ENCODE data around the gene NPEPPS.
A peak's percentile ranks its signal among the peaks of the same experiment; 100 is the strongest.
"Not testable (repeated sequence)": the region's sequence is repeated elsewhere in the genome, so short reads cannot be mapped to it uniquely, and the experiment has no call there.

NPEPPS gene, protein sequence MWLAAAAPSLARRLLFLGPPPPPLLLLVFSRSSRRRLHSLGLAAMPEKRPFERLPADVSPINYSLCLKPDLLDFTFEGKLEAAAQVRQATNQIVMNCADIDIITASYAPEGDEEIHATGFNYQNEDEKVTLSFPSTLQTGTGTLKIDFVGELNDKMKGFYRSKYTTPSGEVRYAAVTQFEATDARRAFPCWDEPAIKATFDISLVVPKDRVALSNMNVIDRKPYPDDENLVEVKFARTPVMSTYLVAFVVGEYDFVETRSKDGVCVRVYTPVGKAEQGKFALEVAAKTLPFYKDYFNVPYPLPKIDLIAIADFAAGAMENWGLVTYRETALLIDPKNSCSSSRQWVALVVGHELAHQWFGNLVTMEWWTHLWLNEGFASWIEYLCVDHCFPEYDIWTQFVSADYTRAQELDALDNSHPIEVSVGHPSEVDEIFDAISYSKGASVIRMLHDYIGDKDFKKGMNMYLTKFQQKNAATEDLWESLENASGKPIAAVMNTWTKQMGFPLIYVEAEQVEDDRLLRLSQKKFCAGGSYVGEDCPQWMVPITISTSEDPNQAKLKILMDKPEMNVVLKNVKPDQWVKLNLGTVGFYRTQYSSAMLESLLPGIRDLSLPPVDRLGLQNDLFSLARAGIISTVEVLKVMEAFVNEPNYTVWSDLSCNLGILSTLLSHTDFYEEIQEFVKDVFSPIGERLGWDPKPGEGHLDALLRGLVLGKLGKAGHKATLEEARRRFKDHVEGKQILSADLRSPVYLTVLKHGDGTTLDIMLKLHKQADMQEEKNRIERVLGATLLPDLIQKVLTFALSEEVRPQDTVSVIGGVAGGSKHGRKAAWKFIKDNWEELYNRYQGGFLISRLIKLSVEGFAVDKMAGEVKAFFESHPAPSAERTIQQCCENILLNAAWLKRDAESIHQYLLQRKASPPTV

DNA sequence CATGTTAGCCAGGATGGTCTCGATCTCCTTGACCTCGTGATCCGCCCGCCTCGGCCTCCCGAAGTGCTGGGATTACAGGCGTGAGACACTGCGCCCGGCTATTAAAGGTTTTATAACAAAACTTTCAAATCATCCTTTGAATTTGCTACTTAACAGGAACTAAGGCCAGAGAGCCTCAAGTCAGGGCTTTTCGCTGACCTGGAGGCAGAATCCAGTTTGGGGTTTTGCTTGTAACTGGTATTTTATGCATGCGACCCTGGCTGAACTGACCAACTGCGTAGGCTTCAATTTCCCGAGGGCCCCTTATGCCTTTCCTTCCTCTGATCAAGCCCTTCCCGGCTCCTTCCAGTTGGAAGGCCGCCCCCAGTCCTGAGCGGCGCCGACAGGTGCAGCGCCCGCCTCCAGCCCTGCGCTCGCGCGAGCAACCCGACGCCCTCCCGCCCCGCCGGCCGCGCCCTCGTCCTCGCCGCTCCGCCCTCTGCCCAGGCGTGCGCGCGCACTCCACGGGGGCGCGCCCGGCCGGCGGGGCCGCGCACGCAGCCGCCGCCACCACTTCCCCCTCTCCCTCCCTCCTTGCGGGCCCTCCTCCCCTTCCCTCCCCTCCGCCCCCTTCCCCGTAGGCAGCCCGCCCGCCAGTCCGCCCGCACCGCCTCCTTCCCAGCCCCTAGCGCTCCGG lies at the start of gene NPEPPS:
Gene NPEPPS, plus strand, starts transcription at position 552 of the 676 bp plus-strand sequence. CDS start 193 bp downstream, outside the sequence.
- peak; percentile 81 for DNase-seq

DNA sequence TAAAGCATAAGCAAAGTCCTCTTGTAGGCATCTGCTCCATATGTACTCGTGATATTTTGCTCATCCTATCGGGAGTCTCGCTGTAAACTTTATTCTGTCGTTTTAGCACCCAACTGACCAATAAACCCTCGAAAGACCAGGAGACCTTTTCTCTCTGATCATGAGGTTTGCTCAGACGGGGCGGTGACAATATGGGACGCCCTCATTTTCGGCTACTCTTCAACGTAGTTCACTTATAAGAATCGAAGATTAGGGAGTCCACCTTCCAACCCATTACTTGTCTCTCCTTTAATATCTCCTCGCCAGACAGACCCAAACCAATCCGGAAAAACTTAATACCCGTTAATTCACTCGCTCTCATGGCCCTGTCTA lies 39.1 kb upstream of the NPEPPS start:
- not testable (repeated sequence) for DNase-seq

DNA sequence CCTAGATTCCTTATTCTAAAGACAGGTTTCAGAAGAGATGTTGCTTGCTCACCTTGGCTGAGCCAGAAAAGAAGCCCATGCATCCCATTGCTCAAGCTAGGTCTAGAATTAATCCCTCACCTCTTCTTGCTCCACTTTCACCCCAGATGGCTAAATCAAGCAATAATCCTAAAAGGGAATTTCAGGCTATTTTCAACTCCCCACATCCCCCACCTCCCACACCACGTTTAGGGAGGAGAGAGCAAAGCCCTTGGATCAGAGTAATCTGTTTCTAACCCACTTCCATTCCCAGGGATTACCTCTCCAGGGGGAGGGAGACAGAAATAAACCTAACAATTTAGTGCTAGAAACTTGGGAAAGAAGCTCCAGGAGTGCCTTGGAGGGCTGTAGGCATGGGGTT lies 31.8 kb upstream of the NPEPPS start:
- DNase-seq, result not testable (repeated sequence)

DNA sequence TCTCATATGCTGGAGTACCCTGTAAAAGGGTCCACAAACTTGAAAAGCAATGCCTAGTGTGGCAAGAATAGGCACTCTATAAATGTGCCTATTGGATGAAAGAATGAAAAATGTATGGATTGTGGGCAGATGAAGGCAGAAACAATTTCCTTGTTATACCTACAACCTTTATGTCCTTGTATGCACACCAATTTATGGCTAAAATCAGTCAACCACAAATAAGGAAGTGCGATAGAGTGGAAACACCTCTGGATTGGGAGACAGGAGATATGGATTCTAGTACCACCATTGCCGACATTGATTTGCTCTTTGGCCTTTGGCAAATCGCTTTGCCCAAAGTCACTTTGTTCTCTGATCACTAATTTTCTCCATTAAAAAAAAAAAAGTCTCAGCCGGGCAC lies 31.4 kb upstream of the NPEPPS start:
- not testable (repeated sequence) for DNase-seq

DNA sequence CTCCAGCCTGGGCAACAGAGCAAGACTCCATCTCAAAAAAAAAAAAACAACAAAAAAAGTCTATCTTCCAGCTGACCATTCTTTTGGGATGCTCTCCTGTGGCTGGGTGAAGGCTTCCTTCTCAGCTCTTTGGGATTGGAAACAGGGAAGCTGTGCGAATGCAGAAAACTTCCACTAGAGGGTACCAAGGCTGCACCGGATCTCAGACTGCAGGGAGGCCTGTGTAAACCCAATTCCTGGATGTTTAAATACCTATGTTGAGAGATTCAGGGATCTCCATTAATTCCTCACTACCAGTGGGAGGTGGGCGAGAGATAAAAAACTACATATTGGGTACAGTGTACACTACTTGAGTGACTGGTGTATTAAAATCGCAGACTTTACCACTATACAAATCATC lies 30.3 kb upstream of the NPEPPS start:
- DNase-seq, result not testable (repeated sequence)

DNA sequence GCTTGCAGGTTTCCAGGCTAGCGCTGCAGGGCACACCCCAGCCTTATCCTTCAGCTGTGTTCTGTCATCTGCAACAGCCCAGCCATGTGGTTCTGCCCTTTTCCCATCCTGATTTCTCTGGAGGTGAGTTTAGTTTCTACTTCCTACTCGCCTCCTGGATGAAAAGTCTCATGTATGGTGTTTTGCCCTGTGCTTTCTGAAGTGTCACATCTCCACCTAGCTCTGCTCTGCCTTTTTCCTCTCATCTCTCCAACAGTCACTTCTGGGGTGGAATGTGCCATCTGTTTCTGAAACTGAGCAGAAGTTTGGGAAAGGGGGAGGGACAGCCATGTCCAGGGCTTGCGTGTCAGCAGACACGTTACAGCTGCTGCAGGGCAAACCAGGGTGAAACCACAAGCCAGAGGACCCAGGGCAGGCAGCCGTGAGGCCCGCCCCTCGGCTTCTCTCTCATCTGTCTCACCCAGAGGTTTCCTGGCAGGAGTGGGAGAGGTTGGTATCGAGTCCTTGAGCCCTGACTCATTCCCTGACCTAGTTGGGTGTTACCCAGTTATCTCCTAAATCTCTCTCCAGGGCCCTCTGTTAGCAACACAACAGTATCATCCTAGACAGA lies 28.7 kb upstream of the NPEPPS start:
- not testable (repeated sequence) for DNase-seq

DNA sequence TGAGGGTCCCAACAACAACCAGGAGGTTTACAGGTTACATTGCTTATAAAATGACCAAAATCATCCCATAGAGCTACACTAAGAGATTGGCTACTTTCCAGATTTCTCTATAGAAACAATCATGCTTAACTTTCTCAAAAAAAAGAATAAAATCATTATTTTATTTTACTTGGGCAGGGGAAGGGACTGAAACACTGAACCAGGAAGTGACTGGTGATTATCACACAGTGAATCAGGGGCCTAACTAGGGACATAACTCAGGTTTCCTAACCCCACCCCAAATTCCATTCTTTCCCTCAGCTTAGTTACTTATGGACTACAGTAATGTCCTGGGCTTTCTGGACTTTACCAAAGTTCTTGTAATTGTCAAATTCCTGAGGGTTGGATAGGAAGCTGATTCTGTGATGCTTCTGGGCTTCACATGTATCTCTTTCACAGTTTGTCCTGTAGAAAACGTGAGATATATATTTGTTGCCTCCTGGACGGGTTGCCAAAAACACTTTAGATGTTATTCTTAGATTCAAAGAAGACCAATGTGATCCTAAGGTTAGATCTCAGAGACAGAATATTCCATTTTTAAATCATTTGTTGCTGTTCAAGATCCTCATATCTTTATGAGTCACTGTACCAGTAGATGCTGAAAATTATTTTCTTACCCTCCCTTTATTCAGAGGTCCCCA lies 28.0 kb upstream of the NPEPPS start:
- not testable (repeated sequence) for DNase-seq

DNA sequence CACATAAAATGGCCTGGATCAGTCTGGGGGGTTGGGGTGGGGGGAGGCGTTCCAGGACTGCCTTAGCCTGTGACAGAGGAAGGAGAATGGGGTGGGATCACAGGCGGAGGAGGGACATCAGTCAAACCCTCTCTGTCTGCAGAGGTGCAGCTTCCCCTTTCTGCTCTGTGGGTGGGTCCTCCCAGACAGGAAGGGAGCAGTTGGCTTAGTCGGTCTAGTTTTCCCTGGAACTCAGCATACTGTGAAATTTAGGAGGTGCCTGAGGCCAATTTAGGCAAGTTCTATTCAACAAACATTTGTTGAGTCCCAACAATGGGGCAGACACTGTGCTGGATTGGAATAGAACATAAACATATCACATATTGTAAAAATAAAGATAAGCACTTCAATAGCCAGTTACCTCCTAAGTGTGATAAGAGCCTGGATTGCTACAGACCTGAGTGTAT lies 19.2 kb upstream of the NPEPPS start:
- not testable (repeated sequence) for DNase-seq

DNA sequence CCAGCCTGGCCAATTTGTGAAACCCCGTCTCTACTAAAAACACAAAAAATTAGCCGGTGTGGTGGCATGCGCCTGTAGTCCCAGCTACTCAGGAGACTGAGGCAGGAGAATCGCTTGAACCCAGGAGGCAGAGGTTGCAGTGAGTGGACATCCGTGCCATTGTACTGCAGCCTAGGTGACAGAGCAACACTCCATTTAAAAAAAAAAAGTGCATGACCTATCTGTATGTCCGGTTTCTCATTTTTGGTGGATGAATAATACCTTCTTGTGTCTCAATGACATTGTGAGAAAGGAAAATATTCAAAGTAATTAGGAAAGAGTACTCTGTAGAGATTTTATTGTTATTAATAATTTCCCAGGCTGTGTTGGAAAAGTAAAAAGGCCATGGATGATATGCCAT lies 17.6 kb upstream of the NPEPPS start:
- DNase-seq, result not testable (repeated sequence)

DNA sequence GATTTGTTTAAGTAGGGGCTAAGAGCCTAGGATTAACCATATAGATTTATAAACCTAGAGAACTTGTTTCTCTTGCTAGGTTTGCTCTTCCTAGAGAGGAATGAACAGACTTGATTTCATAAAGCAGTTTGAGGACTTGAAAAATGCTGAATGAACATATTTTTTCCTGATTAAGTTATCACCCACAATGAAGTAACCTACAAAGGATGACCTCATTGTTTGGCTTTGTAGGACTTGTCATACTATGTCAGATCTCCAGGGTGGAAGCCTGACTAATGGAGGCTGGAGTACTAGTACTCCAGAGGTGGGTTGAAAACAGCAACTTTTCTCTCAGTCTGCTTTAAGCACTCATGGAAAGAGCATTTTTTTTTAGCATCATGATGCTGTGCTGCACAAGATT lies 12.0 kb upstream of the NPEPPS start:
- not testable (repeated sequence) for DNase-seq

DNA sequence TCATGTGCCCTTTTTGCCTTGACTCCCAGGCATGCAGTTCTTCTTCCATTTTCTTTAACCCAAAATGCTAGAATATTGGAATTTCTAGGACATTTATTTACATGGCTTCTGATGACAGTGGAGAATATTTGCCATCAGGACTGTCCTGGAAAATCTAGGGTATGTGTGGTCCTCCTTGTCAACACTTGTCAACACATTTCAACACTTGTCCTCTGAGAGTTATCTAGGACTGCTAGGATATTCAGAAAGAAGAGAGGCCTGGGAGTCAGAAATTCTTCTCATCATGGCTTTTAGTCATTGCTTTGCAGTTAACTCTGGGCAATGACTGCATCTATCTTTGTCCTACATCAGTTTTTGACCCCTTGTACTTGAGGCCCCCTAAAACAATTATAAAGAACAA lies 11.5 kb upstream of the NPEPPS start:
- not testable (repeated sequence) for DNase-seq

DNA sequence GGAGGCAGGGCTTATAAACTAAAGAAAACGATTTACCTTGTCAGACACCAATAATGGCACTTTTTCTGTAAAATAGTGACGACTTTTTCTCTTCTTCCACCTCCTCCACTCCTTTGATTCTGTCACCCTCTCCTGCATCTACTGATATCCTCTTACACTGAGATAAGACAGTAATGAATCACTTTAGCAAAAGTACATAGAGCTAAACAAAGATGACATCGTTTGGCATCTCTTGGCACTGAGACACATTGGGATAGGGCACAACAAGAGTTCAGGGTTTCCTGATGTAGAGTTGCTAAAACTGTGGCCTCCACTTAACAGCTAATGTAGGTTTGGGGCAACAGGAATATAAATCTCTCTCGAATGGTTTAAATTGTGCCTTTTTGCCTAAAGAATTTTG lies 10.6 kb upstream of the NPEPPS start:
- not testable (repeated sequence) for DNase-seq

DNA sequence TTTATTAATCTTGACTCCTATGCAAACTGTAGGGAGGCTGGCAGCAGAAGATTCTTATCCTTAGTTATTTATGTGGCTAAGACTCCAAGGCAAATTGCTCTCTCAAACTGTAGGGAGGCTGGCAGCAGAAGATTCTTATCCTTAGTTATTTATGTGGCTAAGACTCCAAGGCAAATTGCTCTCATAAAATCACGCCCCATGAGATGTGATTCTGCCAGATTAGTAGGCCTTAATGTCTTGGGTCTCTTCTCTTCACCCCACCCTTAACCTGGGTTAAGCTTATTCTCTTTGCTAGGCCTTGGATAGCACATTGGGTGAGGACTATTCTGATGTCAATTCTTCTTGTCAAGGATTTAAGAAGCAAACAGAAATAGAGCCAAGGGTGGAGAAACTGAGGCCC lies 9.5 kb upstream of the NPEPPS start:
- DNase-seq, result not testable (repeated sequence)

DNA sequence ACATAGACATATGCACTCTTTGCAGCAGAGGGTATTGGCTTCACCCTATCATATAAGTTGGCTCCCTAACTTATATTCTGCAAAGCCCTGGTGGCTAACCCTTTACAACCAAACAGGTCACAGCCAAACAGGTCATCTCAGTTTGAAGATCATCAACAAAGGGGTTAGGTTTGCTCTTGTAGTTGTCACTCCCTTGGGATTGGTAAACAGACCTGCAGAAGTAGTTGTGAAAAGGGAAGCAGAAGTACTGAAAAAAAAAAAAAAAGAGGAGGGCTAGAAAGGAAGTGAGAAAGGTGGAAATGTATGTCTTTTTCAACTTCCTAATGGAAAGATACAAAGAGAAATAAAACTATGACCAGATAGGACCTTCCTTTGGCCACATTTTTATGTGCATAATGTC lies 8.6 kb upstream of the NPEPPS start:
- DNase-seq, result not testable (repeated sequence)

DNA sequence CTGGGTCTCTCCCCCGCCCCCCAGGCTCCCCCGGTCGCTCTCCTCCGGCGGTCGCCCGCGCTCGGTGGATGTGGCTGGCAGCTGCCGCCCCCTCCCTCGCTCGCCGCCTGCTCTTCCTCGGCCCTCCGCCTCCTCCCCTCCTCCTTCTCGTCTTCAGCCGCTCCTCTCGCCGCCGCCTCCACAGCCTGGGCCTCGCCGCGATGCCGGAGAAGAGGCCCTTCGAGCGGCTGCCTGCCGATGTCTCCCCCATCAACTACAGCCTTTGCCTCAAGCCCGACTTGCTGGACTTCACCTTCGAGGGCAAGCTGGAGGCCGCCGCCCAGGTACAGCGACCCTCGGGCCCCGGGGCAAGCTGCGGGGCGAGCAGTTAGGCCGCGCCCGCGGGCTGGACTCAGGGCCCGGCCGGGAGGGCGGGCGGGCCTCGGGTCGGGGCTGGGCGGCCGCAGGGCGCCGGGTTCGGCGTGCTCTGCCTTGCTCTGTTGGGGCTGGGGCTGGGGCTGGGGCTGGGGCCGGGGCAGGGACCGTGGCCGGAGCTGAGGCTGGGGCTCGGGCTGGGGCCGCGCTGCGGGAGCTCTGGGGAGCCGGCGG lies 419 bp downstream of the NPEPPS start:
- not testable (repeated sequence) for DNase-seq

DNA sequence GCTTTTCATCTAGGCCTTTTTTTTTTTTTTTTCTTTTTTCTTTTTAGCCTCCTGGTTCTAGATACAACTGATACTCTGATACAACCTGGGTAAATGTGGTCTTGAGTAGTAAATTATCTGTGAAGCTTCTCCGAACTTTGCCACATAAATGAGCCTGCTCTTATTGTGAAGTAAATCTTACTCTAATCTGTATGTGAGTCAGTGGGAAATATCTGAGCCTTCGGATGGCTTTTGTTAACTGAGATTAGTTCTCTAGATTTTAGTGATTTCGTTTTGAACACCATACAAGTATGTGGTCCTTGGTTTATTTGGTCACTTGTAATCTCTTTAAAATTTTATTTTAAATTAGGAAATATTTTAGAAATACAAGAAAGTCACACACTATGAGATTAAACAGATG lies 8.2 kb downstream of the NPEPPS start:
- not testable (repeated sequence) for DNase-seq

DNA sequence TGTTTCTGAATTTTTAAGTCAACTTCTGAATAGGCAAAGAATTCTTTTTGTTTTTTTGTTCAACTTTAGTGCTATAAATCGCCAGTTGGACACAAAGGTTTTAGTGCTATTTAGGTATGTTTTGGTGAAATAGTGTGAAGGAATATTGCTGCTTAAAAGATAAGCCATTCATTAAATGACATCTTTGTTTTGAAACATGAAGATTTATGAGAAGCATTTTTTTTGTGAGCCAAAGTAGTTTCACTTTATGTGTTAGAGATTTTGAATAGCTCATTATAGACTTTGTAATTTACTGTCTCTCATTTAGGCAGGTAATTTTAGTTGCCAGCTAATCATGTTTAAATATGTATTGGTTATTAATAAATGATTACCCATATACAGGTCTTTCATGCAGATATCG lies 10.8 kb downstream of the NPEPPS start:
- DNase-seq, result not testable (repeated sequence)

DNA sequence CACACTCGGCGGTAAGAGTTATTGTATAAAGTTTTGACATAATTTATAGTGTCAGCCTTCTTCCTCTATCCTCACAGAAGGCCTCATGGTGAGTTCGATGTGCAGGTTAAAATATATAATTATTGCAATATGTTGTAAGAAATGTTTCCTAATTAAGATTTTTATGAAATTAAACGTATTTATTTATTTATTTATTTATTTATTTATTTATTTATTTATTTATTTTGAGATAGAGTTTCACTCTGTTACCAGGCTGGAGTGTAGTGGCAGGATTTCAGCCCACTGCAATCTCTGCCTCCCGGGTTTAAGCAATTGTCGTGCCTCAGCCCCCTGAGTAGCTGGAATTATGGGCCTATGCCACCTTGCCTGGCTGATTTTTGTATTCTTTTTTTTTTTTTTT lies 13.4 kb downstream of the NPEPPS start:
- not testable (repeated sequence) for DNase-seq

DNA sequence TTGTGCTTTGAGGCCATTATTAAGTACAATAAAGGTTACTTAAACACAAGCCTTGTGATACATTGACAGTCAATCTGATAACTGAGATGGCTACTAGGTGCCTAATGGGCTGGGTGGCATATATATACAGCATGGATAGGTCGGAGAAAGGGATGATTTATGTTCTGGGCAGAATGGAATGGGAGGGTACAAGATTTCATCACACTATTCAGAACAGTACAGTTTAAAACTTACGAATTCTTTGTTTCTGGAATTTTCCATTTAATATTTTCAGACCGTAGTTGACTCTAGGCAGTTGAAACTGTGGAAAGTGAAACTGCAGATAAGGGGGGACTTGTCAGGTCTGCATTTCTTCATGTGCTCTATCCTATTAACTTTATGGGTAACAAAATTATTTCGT lies 23.8 kb downstream of the NPEPPS start:
- not testable (repeated sequence) for DNase-seq

DNA sequence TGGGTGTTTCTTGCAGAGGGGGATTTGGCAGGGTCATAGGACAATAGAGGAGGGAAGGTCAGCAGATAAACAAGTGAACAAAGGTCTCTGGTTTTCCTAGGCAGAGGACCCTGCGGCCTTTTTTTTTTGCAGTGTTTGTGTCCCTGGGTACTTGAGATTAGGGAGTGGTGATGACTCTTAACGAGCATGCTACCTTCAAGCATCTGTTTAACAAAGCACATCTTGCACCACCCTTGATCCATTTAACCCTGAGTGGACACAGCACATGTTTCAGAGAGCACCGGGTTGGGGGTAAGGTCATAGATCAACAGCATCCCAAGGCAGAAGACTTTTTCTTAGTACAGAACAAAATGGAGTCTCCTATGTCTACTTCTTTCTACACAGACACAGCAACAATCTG lies 25.2 kb downstream of the NPEPPS start:
- DNase-seq, result not testable (repeated sequence)

DNA sequence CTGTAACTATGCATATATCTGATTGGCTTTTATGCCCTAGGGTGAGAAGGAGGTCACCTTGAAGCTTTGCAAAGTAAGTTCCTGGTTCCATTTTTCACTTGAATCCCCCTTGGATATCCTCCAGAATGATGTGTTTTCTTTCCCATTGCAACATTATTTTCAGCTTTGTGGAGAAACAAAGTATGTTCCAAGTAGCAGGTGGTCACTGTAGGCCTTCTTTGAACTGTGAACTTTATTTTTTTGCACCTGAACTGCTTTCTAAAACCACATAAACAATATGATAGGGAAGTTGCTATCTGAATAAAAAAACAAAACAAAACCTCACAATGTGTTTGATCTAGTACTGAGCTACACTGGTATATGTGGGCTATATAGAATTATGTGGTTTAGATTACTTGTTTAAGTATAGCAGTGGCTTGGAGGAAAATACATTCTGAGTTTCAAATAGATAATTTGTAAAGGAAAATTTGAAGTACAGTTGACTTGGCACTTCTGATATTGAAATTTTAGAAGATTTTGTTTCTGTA lies 29.7 kb downstream of the NPEPPS start:
- not testable (repeated sequence) for DNase-seq

Measured in NCI-H1092 (cell line).